GM19238 (cell line): Measurements from ENCODE around the gene IRF4.

ENCODE experiments used
- DNase-seq: peaks from one replicate; pipeline ENCODE4 v3.0.0; 2011; ENCODE audit warnings: low spot score; ENCODE audit not compliant: insufficient read length

IRF4 gene

DNA sequence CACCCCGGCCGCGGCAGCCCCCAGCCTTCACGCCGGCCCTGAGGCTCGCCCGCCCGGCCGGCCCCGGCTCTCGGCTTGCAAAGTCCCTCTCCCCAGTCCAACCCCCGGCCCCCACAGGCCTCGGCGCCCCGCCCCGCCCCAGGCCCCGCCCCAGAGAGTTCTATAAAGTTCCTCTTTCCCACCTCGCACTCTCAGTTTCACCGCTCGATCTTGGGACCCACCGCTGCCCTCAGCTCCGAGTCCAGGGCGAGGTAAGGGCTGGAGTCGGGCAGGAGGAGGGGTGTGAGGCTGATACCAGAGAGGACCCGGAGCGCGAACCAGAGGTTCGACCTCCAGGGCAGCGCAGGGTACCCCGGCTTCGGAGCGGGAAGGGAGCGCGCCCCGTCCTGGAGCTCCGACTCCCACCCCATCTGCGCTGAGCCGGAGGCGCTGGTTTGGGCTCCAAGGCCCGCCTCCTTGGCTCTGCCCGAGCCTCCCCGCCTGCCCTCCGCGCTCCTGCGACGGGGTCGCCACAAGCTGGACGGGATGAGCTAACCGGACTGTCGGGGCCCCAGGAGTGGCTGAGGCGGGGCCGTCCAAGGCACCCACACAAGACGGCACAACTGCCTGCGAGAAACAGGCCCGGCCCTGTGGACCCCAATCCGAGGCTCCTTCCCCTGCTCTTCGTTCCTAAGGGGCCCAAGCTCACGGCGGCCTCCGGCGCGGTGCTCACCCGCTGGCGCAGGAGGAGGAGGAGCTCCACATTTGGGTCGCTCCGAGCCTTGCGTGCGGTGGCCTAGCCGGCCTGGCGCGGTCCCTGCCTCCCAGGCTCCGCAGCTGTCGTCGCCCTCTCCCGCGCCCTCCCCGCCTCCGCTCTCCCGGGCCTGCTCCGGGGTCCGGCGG is at the start of gene IRF4:
IRF4 (plus strand) TSS at position 194 of the 882 bp plus-strand sequence. CDS start 1,401 bp downstream, outside the sequence.
- peak; percentile 84 for DNase-seq

DNA sequence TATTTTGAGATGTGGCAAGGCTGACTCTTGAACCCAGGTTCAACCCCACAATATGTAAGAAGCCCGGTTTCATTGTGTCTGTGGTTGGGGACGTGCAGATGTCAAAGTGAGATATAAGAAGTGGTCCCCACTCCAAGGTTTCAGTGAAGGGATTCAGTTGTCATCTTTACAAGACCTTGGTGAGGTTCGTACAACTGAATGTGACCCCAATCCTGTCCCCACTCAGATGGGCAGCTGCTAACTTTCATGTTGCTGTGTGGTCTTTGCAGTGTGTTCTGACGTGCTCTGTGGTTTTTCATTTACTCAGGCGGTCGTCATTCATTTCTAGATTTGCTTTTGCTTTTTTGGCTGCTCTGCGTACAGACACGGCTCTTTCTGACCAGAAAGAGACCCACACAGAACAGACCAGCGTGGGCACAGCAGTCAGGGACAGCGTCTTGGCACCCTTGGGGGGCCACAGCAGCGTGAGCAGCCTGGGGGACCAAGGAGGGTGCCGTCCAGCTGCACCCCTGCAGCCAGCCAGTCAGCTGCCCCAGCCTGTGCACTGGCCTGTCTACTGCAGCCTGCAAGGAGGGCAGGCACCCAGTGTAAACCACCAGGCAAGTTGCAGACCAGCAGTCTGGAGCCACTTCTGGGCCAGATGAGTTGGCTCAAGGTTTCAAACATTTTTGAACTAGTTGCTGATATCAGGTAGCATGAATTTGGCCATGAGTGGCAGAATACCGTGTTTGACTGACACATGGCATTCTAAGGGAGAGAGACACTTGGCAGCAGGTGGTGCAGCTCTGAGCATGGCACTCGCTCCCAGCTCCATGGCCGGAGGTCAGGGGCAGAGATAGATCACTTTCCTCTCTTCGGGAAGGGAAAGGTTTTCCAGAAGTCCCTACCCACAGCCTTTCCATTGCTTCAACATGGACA is 49.4 kb upstream of the IRF4 start:
- DNase-seq = no peak

DNA sequence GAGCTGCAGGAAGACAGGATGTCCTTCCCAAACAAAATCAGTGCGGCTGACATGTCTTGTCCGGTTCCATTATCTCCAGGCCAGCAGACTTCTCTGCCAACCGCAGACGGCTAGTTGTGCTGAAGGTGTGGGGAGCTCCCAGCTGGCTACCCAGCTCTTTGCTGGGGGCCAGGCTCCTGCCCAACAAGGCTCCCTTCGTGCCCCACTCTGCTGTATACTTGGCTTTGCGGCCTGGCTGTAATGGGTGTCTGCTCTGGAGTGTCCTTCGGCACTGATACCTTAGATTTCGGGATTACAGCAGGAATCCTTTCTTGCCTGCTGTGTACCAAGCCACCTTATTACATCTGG is 48.7 kb upstream of the IRF4 start:
- DNase-seq = no peak

DNA sequence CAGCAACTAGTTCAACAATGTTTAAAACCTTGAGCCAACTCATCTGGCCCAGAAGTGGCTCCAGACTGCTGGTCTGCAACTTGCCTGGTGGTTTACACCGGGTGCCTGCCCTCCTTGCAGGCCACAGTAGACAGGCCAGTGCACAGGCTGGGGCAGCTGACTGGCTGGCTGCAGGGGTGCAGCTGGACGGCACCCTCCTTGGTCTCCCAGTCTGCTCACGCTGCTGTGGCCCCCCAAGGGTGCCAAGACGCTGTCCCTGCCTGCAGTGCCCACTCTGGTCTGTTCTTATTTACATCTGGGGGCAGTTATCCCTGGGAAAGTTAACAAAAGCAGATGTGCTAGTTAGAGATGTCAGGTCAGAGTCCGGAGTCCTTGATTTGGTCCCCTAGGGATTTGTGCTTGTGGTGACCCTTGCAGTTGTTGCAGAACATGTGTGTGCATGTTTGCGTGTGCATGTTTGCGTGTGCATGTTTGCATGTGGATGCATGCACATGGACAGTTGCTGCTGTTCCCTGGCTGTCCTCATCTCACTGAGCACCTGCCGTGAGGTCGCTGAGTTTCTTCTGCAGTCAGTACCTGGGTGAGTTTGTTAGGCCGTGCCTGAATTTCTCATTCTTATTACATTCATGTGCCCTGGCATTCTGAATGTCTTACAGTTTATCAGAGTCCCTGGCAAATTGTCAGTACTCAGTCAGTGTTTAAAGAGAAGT is 48.2 kb upstream of the IRF4 start:
- DNase-seq = no peak

DNA sequence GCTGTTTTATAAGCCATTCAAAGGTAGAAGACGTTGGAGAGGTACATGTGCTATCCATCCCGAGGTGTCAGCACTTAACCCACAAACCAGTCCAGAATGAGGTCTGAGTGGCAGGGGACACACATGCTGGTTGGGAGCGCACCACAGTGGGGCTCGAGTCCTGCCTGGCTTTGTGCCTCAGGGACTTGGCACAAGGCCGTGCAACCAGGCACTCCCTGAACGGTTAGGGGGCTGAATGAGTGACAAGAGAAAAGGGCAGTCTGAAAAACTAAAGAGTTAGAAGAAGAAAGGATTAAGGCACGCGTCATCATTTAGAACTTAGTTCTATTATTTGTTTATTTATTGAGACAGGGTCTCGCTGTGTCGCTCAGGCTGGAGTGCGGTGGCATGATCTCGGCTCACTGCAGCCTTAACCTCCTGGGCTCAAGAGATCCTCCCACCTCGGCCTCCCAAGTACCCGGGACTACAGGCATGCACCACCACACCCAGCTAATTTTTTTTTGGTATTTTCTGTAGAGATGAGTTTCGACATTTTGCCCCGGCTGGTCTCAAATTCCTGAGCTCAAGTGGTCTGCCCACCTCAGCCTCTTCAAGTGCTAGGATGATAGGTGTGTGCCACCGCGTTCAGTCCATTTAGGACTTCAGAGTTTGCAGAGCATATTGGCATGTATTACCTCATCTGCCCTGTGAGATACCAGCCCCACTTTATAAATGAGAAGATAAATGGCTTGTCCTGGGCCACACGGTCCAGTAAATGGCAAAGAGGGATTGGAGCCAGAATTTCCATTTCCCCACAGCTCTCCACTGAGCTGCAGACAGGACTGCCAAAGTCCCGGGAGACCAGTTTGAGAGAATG is 47.4 kb upstream of the IRF4 start:
- DNase-seq = no peak

DNA sequence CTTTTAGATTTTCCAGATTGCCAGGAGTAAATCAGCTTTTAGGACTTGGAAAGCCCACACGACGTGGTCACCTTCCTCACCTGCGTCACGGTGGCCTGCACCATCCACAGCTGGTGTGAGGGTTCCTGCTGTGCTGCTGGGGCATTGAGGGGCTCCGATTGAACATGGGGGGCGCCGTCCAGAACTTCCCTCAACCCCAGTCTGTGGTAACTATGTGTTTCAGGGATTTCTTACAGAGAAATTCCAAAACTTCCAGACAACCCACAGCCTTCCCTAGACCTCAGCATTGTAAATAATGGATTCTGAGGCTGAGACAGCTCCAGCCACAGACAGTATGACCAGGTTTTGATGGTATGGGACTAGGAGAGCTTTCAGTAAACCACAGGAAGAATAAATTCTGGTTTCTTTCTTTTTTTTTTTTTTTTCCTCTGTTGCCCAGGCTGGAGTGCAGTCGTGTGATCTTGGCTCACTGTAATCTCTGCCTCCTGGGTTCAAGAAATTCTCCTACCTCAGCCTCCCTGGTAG is 46.7 kb upstream of the IRF4 start:
- no peak for DNase-seq

DNA sequence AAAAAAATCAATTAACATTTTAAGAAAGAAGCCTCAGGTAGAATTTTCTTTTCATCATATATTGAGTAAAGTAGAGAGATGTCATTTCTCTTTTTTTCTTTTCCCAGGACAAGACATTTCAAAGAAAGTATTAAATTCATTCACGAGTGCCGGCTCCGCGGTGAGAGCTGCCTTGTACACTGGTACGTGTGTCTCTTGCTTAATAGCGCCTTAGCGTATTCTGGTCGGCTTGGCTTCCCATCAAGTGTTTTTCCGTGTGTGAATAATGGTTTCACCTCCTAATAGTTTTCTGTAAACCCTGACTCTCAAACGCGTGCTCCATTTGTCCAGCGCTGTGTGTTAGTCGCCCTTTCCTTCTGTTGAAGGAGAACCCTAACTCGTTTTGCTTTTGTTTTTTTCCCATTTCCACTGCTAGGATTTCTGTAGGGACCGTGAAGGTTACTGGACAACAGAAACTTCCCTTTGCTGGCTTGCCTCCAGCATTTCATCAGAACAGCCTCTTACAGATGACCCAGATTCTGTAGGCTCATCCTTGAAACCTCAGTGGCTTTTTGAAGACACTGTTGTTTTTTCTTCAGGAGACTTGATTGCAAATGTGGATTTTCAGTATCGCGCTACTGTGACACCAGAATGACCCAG is 45.7 kb upstream of the IRF4 start:
- DNase-seq = no peak

DNA sequence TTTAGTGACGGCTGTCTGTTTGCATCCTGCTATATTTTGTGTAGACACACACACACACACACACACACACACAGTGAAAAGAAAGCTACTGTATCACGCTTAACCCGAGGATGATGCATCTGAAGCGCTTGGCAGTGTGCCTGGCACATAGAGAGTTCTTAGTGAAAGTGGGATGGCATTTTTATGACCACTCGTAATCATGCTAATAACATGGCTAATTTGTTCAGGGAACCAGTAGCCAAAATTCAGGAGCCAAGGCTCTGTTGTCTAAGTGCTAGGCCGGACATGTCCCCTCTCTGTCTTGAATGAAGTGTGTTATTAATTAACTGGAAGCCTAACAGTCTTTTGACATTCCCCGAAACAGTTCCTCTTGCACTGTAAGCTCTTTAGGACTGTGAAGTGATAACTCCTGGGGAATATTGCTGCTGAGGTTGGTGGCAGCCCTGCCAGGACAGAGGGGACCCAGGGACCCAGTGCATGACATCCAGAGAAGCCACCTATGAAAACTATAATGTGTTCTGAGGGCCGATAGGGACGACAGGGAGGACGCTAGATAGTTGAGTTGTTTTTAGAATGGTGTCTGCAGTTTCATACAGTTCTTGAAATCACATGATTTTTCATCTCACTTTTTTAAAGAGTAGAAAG is 45.0 kb upstream of the IRF4 start:
- DNase-seq = no peak

DNA sequence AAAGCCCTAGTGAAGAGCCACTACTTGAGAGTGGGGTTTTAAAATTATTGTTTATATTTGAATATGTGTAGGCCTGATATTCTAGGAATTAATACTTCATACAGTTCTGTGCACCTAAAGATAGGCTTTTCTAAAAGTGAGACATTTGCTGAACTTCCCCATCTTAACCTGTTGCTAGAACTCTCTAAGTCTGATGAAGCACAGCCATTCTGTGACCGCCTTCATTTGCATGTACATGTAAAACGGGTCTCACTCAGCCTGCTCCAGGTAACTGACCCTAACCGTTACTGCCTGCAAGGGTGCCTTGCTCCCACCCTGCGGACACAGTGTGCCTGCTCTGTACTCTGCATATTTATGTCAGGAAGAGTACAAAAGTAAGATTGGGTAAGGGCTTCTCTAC is 44.3 kb upstream of the IRF4 start:
- no peak for DNase-seq

DNA sequence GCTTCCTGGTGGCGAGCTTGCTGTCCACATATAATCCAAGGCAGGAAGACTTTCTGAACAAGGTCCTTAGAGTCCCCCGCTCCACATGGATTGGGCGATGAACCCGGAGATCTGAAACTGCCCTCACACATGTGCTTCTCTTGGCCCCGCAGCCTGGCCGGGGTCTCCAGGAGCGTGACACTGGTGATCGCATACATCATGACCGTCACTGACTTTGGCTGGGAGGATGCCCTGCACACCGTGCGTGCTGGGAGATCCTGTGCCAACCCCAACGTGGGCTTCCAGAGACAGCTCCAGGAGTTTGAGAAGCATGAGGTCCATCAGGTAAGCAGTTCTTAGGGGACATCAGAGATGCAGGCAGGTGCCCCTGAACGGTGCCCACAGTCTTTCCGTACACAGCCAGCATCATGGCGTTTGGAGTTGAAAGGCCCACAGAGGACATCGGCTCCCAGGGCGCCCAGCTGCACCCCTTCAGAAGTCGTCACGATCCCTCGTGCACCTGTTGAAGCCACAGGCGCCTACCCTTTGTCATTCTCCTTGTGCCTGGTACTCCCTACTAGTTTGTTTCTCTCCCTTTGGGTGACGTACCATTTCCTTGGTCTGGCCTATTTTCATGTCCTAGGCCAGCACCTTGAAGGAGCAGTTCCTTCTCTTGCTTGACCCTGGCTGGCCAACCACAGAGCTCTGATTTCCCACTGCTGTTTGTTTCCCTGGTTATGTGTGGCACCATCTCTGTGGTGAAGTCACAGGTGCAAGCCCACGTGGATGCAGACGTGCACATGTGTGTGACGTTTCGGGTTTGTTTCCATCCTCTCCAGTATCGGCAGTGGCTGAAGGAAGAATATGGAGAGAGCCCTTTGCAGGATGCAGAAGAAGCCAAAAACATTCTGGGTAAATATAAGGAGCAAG is 43.3 kb upstream of the IRF4 start:
- no peak for DNase-seq

DNA sequence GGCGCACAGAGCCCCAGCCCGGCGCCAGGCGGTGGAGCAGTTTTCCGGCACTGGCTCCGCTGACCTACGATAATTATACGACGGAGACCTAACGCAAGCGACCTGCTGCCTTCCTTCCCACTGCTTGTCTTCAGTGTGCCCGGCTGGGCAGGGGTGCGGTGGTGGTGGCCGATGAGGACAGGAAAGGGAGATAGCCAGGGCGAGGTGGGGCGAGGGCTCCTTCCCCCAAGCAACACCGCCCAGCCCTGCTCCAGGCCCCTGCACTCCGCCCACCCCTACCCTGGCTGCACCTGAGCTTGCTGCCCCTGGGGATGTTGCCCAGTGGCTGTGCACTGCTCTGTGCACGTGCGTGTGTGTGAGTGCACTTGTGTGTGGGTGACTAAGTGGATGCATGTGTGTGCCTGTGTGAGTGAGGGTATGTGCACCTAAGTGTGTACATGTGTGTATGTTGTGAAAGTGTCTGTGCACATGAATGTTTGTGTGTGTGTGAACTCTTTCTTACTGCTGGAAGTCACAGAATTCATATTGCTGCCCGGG is 42.6 kb upstream of the IRF4 start:
- no peak for DNase-seq

DNA sequence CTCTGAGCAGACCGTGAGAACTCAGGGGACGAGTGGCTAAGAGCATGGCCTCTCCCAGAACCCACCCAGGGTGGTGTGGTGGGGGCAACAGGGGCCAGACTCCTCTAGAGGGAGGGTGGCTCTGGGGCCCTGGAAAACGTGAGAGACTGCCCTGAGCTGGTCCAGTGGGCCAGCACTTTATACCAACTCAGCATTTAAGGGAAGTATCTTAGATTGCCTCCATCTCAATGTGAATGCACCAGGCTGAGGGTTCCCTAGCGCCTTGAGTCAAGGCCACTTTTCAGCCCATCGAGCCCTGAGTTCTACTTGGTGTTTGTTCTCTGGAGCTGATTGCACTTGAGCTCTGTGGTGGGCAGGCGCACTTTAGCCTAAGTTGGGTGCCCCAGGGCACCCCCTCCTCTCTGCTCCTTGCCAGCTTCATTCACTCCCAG is 42.0 kb upstream of the IRF4 start:
- DNase-seq = no peak

DNA sequence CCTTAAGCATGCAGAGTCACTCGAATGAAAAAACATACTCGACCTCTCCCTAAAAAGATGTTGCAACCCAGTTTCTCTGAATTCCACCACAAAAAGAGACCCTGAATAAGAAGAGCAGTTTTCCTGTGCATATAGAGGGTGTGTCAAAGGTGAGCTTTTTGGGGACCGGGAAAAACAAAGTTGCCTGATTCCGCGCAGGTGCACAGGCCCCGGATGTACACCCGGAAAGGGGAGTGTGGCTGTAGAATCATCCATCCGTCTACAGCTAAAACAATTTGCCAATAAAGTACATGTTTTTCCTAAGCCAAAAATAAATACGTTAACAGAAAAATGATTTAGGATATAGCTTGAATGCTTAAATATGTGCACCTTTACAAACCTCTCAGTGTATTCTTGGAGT is 41.2 kb upstream of the IRF4 start:
- no peak for DNase-seq

DNA sequence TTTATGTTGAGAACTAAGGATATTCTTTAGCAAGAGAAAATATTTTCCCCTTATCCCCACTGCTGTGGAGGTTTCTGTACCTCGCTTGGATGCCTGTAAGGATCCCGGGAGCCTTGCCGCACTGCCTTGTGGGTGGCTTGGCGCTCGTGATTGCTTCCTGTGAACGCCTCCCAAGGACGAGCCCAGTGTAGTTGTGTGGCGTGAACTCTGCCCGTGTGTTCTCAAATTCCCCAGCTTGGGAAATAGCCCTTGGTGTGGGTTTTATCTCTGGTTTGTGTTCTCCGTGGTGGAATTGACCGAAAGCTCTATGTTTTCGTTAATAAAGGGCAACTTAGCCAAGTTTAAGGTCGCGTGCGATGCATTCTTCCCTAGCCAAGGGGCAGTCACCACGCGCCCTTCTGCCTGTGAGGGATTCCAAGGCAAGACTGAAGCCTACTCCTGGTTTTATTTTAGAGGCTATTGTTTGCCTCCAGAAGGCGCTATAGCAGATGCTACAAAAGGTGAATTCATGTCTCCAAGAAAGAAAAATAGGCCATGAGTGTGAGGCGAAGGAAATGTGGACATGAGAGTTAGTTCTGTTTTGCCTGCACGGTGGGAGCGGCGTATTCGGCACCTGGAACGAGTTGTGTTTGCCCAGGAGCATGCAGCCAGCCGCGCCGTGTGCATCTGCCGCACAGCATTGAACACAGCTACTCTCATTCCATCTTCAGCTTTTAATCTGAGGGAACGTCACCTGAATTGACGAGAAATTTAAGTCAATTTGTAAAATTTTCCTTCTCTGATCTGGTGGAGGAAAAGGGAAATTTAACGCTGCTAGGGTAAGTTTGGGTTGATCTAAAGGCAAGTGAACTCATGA is 40.3 kb upstream of the IRF4 start:
- no peak for DNase-seq

DNA sequence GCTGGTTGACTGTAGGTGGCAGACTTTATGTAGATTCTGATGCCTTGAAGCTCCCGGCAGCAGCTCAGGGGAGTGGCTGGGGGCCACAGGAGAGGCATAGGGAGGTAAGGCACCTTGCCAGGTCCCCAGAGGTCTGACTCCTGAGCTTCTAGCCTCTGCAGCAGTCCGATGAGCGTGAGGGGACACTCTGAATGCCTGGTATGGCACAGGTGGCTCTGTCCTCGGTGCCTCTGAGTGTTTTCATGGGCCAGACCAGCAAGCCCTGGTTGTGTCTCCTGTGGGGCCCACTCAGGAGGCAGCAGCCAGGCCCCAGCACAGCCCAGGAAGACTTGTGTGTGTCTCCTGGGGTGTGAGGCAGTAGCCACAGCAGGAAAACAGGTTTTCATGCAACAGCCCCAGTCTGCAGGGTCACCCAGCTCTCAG is 39.7 kb upstream of the IRF4 start:
- no peak for DNase-seq

DNA sequence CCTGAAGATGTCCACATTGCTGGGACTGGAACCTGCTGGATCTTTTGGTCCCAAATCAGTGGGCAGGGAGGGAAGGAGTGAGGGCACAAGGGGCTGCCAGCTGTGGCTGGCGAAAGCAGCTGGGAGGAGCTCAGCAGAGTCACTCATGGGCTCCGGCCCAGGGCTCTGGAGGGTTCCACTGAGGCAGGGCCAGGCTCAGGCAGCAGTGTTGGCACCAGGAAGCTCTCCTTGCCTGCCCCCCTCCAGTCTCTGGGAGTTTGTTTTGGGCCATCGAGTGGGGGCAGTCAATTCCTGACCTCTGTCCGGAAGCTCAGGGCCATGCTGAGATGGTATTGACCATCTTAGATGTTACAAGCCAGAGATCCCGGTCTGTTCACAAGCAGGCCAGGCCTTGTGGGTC is 39.1 kb upstream of the IRF4 start:
- no peak for DNase-seq

DNA sequence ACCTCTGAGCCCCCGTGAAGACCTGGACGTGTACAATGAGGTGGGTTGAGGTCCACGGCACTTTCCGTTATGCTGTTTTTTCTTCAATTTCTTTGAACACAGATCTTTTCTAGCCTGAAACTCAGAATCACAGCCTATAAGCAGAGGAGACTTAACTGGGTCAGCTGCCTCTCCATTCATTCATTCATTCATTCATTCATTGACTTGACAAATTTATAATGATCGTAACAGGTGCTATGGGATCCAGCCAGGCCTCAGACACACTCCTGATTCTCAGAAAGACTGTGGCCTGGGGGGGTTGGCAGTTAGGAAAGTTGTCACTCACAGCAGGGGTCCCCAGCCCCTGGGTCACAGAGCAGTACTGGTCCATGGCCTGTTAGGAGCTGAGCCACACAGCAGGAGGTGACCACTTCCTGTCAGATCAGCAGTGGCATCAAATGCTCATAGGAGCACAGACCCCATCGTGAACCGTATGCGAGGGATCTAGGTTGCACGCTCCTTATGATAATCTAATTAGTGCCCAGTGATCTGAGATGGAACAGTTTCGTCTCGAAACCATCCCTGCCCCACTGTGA is 38.6 kb upstream of the IRF4 start:
- no peak for DNase-seq
